GM23338 (cell line): ENCODE measurements around the gene TUBB3. TPM values are rescaled to one million over a fixed set of nuclear protein-coding genes. Genes with fewer than 3 reads are reported as not detected.

Experiments
- ATAC-seq: fragments of 200-7000 bp; cut with Tn5 transposase; 3 replicates; pipeline ENCODE4 v1.9.1; 2020
- DNase-seq: peaks from one replicate; pipeline ENCODE4 v3.0.0-alpha.2; 2015; ENCODE audit warnings: low spot score
- H2AFZ ChIP-seq: fragments of 200-600 bp; sonication (generic); 2 replicates; pipeline ENCODE4 v1.8.0; 2016; ENCODE audit warnings: antibody characterized with exemption, mild to moderate bottlenecking, moderate library complexity
- H3F3A ChIP-seq: fragments of 200-600 bp; sonication (generic); replicated peaks from 2 replicates; pipeline ENCODE4 v1.8.0; 2017; ENCODE audit warnings: antibody characterized with exemption, mixed run types, low read depth
- H3K27ac ChIP-seq: fragments of 200-600 bp; sonication (generic); 2 replicates; pipeline ENCODE4 v1.6.1; 2016; ENCODE audit warnings: low read depth
- H3K27me3 ChIP-seq: fragments of 200-600 bp; sonication (generic); 2 replicates; pipeline ENCODE4 v1.8.0; 2016; ENCODE audit warnings: mild to moderate bottlenecking, mixed run types, moderate library complexity; ENCODE audit not compliant: insufficient read depth
- H3K36me3 ChIP-seq: fragments of 200-600 bp; sonication (generic); 2 replicates; pipeline ENCODE4 v1.8.0; 2016; ENCODE audit warnings: mild to moderate bottlenecking; ENCODE audit not compliant: insufficient read depth
- H3K4me1 ChIP-seq: fragments of 200-600 bp; sonication (generic); 2 replicates; pipeline ENCODE4 v1.8.0; 2016; ENCODE audit warnings: mild to moderate bottlenecking, moderate library complexity; ENCODE audit not compliant: insufficient read depth
- H3K4me2 ChIP-seq: fragments of 200-600 bp; sonication (generic); 2 replicates; pipeline ENCODE4 v1.7.1; 2017; ENCODE audit warnings: mixed run types
- H3K4me3 ChIP-seq: fragments of 200-600 bp; sonication (generic); 2 replicates; pipeline ENCODE4 v1.6.1; 2016; ENCODE audit warnings: mixed run types
- H3K79me2 ChIP-seq: fragments of 200-600 bp; sonication (generic); replicated peaks from 2 replicates; pipeline ENCODE4 v1.8.0; 2017; ENCODE audit warnings: mild to moderate bottlenecking; ENCODE audit not compliant: insufficient read depth
- H3K9me2 ChIP-seq: fragments of 200-600 bp; sonication (generic); 2 replicates; pipeline ENCODE4 v1.8.0; 2017; ENCODE audit not compliant: insufficient read depth
- H4K20me1 ChIP-seq: fragments of 200-600 bp; sonication (generic); replicated peaks from 2 replicates; pipeline ENCODE4 v1.8.0; 2017; ENCODE audit warnings: mild to moderate bottlenecking; ENCODE audit not compliant: insufficient read depth
- H3K27ac Mint-ChIP-seq: 2 replicates; pipeline ENCODE4 v1.8.0; 2020; ENCODE audit warnings: inconsistent platforms, mild to moderate bottlenecking, moderate library complexity, mixed read lengths
- H3K27me3 Mint-ChIP-seq: 3 replicates; pipeline ENCODE4 v1.8.0; 2022; ENCODE audit warnings: low read depth, mild to moderate bottlenecking, moderate library complexity, mixed read lengths, inconsistent platforms; ENCODE audit not compliant: insufficient read depth, poor library complexity
- H3K36me3 Mint-ChIP-seq: 3 replicates; pipeline ENCODE4 v1.8.0; 2021; ENCODE audit warnings: low read depth, mild to moderate bottlenecking, inconsistent platforms, moderate library complexity, mixed read lengths
- H3K4me1 Mint-ChIP-seq: 3 replicates; pipeline ENCODE4 v1.8.0; 2020; ENCODE audit warnings: mild to moderate bottlenecking, inconsistent platforms, mixed read lengths
- H3K4me3 Mint-ChIP-seq: 3 replicates; pipeline ENCODE4 v1.8.0; 2021; ENCODE audit warnings: moderate library complexity, mild to moderate bottlenecking, inconsistent platforms, mixed read lengths
- H3K9me3 Mint-ChIP-seq: 3 replicates; pipeline ENCODE4 v1.8.0; 2020; ENCODE audit warnings: moderate library complexity, mild to moderate bottlenecking, inconsistent platforms, mixed read lengths
- CREB1 ChIP-seq: fragments of 250-450 bp; sonication (Bioruptor Pico); IDR thresholded peaks from 2 replicates; pipeline ENCODE4 v1.5.0; 2020; ENCODE audit warnings: low read depth, mild to moderate bottlenecking, moderate library complexity
- JUNB ChIP-seq: IDR thresholded peaks from one replicate; pipeline ENCODE4 v1.6.1; 2016; ENCODE audit warnings: antibody characterized with exemption; ENCODE audit not compliant: unreplicated experiment
- NANOG ChIP-seq: IDR thresholded peaks from 2 replicates; pipeline ENCODE4 v1.6.1; 2016; ENCODE audit warnings: antibody characterized with exemption, borderline replicate concordance
- POLR2AphosphoS5 ChIP-seq: IDR thresholded peaks from 2 replicates; pipeline ENCODE4 v1.6.1; 2016; ENCODE audit warnings: antibody characterized with exemption, low read depth
- STAT1 ChIP-seq: IDR thresholded peaks from one replicate; pipeline ENCODE4 v1.6.1; 2016; ENCODE audit warnings: antibody characterized with exemption; ENCODE audit not compliant: unreplicated experiment
- ZNF114 ChIP-seq: fragments of 250-450 bp; sonication (Bioruptor Pico); IDR thresholded peaks from 2 replicates; pipeline ENCODE4 v1.5.0; 2020; ENCODE audit warnings: mild to moderate bottlenecking, moderate library complexity
- ZNF331 ChIP-seq: fragments of 250-450 bp; sonication (Bioruptor Pico); IDR thresholded peaks from 2 replicates; pipeline ENCODE4 v1.5.0; 2020; ENCODE audit warnings: low read depth, mild to moderate bottlenecking, moderate library complexity
- polyA plus RNA-seq: library from polyadenylated mRNA; unstranded; fragments of >200 nt; fragmentation: Nextera tagmentation; extraction: Ambion mirVana; gene quantifications from 2 replicates; pipeline ENCODE4 v1.2.1, GENCODE V29; 2016
- total RNA-seq: library from RNA; depleted of rRNA; stranded (reverse); fragments of >200 nt; shearing (Covaris generic); gene quantifications from 2 replicates; pipeline ENCODE4 v1.2.3, GENCODE V29; 2014
- TF ChIP-seq, protein P1 (sequence below): IDR thresholded peaks from one replicate; pipeline ENCODE4 v1.6.1; 2018; ENCODE audit warnings: antibody characterized with exemption; ENCODE audit not compliant: unreplicated experiment
- TF ChIP-seq, protein P2 (sequence below), 2 experiments: fragments of 200-600 bp in 1 of 2; sonication (generic) in 1 of 2; conservative IDR thresholded peaks; 2 replicates each; pipeline versions ENCODE4 v1.5.1 to v1.6.1; 2016 to 2017; ENCODE audit warnings: antibody characterized with exemption in 2 of 2, low read depth in 2 of 2, mild to moderate bottlenecking in 2 of 2, moderate library complexity in 1 of 2

Gene TUBB3
- total and polyA plus RNA-seq, 2 experiments from 2014 or later, result 149 to 443 TPM

DNA sequence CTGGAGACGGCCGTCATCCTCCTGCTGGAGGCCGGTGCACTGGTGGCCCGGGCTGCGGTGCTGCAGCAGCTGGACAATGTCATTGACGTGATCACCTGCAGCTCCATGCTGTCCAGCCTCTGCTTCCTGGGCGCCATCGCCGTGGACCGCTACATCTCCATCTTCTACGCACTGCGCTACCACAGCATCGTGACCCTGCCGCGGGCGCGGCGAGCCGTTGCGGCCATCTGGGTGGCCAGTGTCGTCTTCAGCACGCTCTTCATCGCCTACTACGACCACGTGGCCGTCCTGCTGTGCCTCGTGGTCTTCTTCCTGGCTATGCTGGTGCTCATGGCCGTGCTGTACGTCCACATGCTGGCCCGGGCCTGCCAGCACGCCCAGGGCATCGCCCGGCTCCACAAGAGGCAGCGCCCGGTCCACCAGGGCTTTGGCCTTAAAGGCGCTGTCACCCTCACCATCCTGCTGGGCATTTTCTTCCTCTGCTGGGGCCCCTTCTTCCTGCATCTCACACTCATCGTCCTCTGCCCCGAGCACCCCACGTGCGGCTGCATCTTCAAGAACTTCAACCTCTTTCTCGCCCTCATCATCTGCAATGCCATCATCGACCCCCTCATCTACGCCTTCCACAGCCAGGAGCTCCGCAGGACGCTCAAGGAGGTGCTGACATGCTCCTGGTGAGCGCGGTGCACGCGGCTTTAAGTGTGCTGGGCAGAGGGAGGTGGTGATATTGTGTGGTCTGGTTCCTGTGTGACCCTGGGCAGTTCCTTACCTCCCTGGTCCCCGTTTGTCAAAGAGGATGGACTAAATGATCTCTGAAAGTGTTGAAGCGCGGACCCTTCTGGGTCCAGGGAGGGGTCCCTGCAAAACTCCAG, 3.4 kb upstream of the TUBB3 start:
- Histone ChIP-seq H3K9me2 (no peaks in the 10 kb centered on the region), H3K4me3 (no peak overlapping the region), H3F3A (peaks cover 13% of the 10 kb centered on the region), H3K4me1 (peaks cover 29% of the 10 kb centered on the region), H2AFZ (no peak overlapping the region), H3K36me3 (no peaks in the 10 kb centered on the region), H4K20me1 (no peaks in the 10 kb centered on the region; the same call in 1 of the 2 replicates), H3K27me3 (peaks cover 19% of the 10 kb centered on the region), H3K79me2 (no peaks in the 10 kb centered on the region), H3K4me2 (no peak overlapping the region), H3K27ac (no peak overlapping the region)
- Mint-ChIP-seq H3K27me3 (peaks cover 51% of the 10 kb centered on the region), H3K4me1 (peaks cover 20% of the 10 kb centered on the region), H3K36me3 (no peaks in the 10 kb centered on the region), H3K27ac (no peak overlapping the region), H3K9me3 (peaks cover 2% of the 10 kb centered on the region; the same call in 1 of the 3 replicates), H3K4me3 (peak overlapping the region; percentile 15; the same call in 1 of the 3 replicates)
- ATAC-seq, result no peak
- no peak for TF ChIP-seq JUNB
- no peak for TF ChIP-seq NANOG
- DNase-seq, result no peak

DNA sequence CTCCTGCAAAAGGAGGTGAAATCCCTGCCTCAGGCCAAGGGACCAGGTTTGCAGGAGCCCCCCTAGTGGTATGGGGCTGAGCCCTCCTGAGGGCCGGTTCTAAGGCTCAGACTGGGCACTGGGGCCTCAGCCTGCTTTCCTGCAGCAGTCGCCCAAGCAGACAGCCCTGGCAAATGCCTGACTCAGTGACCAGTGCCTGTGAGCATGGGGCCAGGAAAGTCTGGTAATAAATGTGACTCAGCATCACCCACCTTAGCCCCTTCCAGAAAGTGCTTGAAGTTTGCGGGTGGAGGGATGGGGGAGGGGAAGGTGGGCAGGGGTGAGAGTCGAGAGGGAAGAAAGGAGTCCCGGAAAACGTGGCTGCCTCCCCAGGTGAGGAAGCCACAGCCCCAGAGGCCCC, 2.4 kb upstream of the TUBB3 start:
- no peaks in the 10 kb centered on the region for H3K9me2 ChIP-seq
- no peak for DNase-seq
- no peak overlapping the region for H3K4me3 Mint-ChIP-seq
- TF ChIP-seq, protein P1, sequence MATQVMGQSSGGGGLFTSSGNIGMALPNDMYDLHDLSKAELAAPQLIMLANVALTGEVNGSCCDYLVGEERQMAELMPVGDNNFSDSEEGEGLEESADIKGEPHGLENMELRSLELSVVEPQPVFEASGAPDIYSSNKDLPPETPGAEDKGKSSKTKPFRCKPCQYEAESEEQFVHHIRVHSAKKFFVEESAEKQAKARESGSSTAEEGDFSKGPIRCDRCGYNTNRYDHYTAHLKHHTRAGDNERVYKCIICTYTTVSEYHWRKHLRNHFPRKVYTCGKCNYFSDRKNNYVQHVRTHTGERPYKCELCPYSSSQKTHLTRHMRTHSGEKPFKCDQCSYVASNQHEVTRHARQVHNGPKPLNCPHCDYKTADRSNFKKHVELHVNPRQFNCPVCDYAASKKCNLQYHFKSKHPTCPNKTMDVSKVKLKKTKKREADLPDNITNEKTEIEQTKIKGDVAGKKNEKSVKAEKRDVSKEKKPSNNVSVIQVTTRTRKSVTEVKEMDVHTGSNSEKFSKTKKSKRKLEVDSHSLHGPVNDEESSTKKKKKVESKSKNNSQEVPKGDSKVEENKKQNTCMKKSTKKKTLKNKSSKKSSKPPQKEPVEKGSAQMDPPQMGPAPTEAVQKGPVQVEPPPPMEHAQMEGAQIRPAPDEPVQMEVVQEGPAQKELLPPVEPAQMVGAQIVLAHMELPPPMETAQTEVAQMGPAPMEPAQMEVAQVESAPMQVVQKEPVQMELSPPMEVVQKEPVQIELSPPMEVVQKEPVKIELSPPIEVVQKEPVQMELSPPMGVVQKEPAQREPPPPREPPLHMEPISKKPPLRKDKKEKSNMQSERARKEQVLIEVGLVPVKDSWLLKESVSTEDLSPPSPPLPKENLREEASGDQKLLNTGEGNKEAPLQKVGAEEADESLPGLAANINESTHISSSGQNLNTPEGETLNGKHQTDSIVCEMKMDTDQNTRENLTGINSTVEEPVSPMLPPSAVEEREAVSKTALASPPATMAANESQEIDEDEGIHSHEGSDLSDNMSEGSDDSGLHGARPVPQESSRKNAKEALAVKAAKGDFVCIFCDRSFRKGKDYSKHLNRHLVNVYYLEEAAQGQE, result no peak
- TF ChIP-seq ZNF114 (CRISPR knock-in tag) (no peak), JUNB (no peak), ZNF331 (CRISPR knock-in tag) (no peak), POLR2AphosphoS5 (no peak), CREB1 (CRISPR knock-in tag) (no peak), STAT1 (no peak)
- TF ChIP-seq, protein P2, sequence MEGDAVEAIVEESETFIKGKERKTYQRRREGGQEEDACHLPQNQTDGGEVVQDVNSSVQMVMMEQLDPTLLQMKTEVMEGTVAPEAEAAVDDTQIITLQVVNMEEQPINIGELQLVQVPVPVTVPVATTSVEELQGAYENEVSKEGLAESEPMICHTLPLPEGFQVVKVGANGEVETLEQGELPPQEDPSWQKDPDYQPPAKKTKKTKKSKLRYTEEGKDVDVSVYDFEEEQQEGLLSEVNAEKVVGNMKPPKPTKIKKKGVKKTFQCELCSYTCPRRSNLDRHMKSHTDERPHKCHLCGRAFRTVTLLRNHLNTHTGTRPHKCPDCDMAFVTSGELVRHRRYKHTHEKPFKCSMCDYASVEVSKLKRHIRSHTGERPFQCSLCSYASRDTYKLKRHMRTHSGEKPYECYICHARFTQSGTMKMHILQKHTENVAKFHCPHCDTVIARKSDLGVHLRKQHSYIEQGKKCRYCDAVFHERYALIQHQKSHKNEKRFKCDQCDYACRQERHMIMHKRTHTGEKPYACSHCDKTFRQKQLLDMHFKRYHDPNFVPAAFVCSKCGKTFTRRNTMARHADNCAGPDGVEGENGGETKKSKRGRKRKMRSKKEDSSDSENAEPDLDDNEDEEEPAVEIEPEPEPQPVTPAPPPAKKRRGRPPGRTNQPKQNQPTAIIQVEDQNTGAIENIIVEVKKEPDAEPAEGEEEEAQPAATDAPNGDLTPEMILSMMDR (conservative IDR thresholded peaks at IDR 0.05; ENCODE audit: low read depth in 2 of 2), result no peak

More for the DNA sequence above, 2.4 kb upstream of the TUBB3 start:
- Histone ChIP-seq H3K27ac (no peak overlapping the region), H3K4me2 (peak overlapping the region; percentile 92), H4K20me1 (no peaks in the 10 kb centered on the region; the same call in 1 of the 2 replicates), H3K4me1 (peaks cover 35% of the 10 kb centered on the region), H3K27me3 (peaks cover 25% of the 10 kb centered on the region), H2AFZ (no peak overlapping the region), H3K4me3 (no peak overlapping the region; the same call in 1 of the 2 replicates), H3F3A (peaks cover 17% of the 10 kb centered on the region), H3K36me3 (no peaks in the 10 kb centered on the region), H3K79me2 (no peaks in the 10 kb centered on the region)
- Mint-ChIP-seq H3K36me3 (no peaks in the 10 kb centered on the region), H3K27me3 (peaks cover 56% of the 10 kb centered on the region), H3K9me3 (peaks cover 2% of the 10 kb centered on the region; the same call in 1 of the 3 replicates), H3K27ac (no peak overlapping the region), H3K4me1 (peaks cover 20% of the 10 kb centered on the region)
- ATAC-seq, result no peak
